SK-N-SH (cell line): ENCODE data around the gene CLEC11A. TPM values are rescaled to one million over a fixed set of nuclear protein-coding genes. Genes with fewer than 3 reads are reported as not detected.

Experiments
- CTCF ChIA-PET: fragments of 300-600, 350-600 bp; formaldehyde crosslinking; extraction: SDS; loops from one replicate; lab custom pipeline; 2021; lab: Yijun Ruan, JAX
- POLR2A ChIA-PET: fragments of 350-600 bp; sonication (Branson Sonifier 250); formaldehyde crosslinking; extraction: SDS; loops from one replicate; lab custom pipeline; 2020; ENCODE audit warnings: antibody characterized with exemption, inconsistent platforms; lab: Yijun Ruan, JAX
- DNase-seq: peaks from one replicate; pipeline ENCODE4 v3.0.0; 2012
- H2AFZ ChIP-seq: fragments of 200-600 bp; sonication (generic); 2 replicates; pipeline ENCODE4 v1.8.1; 2016; ENCODE audit warnings: antibody characterized with exemption, mild to moderate bottlenecking, low read depth
- H3F3A ChIP-seq: fragments of 200-600 bp; sonication (generic); replicated peaks from 2 replicates; pipeline ENCODE3; 2016; ENCODE audit warnings: antibody characterized with exemption, mild to moderate bottlenecking; ENCODE audit not compliant: insufficient read depth
- H3K27ac ChIP-seq, 2 experiments: fragments of 200-500 bp in 1 of 2; fragments of 200-600 bp in 1 of 2; sonication (Bioruptor generic) in 1 of 2; sonication (generic), shearing (Covaris generic) in 1 of 2; 2 replicates each; pipeline versions ENCODE4 v1.5.1 to v1.6.1; 2014 to 2016; ENCODE audit warnings: low read depth in 2 of 2, inconsistent platforms in 1 of 2, low read length in 1 of 2, mild to moderate bottlenecking in 1 of 2, mixed read lengths in 1 of 2
- H3K27me3 ChIP-seq: fragments of 200-600 bp; sonication (generic), shearing (Covaris generic); 2 replicates; pipeline ENCODE4 v1.6.1; 2016; ENCODE audit warnings: mixed run types; ENCODE audit not compliant: insufficient read depth
- H3K36me3 ChIP-seq, 2 experiments: fragments of 200-500 bp in 1 of 2; fragments of 200-600 bp in 1 of 2; sonication (Bioruptor generic) in 1 of 2; sonication (generic) in 1 of 2; replicated peaks in 1 of 2; 2 replicates each; pipeline versions ENCODE3 to v1.5.1; 2014 to 2016; ENCODE audit warnings: low read length in 1 of 2, mild to moderate bottlenecking in 1 of 2; ENCODE audit not compliant: insufficient read depth in 2 of 2, control insufficient read depth in 1 of 2
- H3K4me1 ChIP-seq, 2 experiments: fragments of 200-500 bp in 1 of 2; fragments of 200-600 bp in 1 of 2; sonication (Bioruptor generic) in 1 of 2; sonication (generic), shearing (Covaris generic) in 1 of 2; 2 replicates each; pipeline versions ENCODE4 v1.5.1 to v1.6.1; 2014 to 2016; ENCODE audit warnings: low read depth in 1 of 2, low read length in 1 of 2, mixed run types in 1 of 2; ENCODE audit not compliant: insufficient read depth in 2 of 2, control insufficient read depth in 1 of 2
- H3K4me2 ChIP-seq: fragments of 200-600 bp; sonication (generic), shearing (Covaris generic); 2 replicates; pipeline ENCODE4 v1.6.1; 2017; ENCODE audit warnings: mixed run types
- H3K4me3 ChIP-seq, 2 experiments: fragments of 200-500 bp in 1 of 2; fragments of 200-600 bp in 1 of 2; sonication (Bioruptor generic) in 1 of 2; sonication (generic), shearing (Covaris generic) in 1 of 2; 2 replicates each; pipeline versions ENCODE4 v1.5.1 to v1.8.1; 2014 to 2016; ENCODE audit warnings: low read depth in 2 of 2, inconsistent platforms in 1 of 2, low read length in 1 of 2, mild to moderate bottlenecking in 1 of 2, mixed read lengths in 1 of 2, moderate library complexity in 1 of 2
- H3K79me2 ChIP-seq: fragments of 200-600 bp; sonication (generic); 2 replicates; pipeline ENCODE4 v1.8.1; 2017; ENCODE audit warnings: mild to moderate bottlenecking; ENCODE audit not compliant: insufficient read depth
- H3K9ac ChIP-seq: fragments of 200-600 bp; sonication (generic); 2 replicates; pipeline ENCODE4 v1.6.1; 2017; ENCODE audit warnings: mixed run types
- H3K9me2 ChIP-seq: fragments of 200-600 bp; sonication (generic); 2 replicates; pipeline ENCODE4 v1.6.1; 2017; ENCODE audit warnings: mixed run types
- H3K9me3 ChIP-seq: fragments of 200-600 bp; sonication (generic); 2 replicates; pipeline ENCODE4 v1.6.1; 2017; ENCODE audit warnings: mixed run types, mild to moderate bottlenecking, moderate library complexity
- H4K20me1 ChIP-seq: fragments of 200-600 bp; sonication (generic); 2 replicates; pipeline ENCODE4 v1.6.1; 2017; ENCODE audit warnings: mild to moderate bottlenecking, mixed run types; ENCODE audit not compliant: insufficient read depth
- CHD2 ChIP-seq: fragments of 150-350 bp; IDR thresholded peaks from 2 replicates; pipeline ENCODE4 v1.6.1; 2018; ENCODE audit warnings: low read length; ENCODE audit not compliant: partially characterized antibody
- EZH2phosphoT487 ChIP-seq: fragments of 200-600 bp; sonication (generic); IDR thresholded peaks from 2 replicates; pipeline ENCODE4 v1.6.1; 2017; ENCODE audit warnings: low read depth, mixed run types, mild to moderate bottlenecking, antibody characterized with exemption, moderate library complexity, borderline replicate concordance
- GABPA ChIP-seq: IDR thresholded peaks from 2 replicates; pipeline ENCODE4 v1.4.0; 2012; ENCODE audit warnings: low read depth, mild to moderate bottlenecking
- IRF3 ChIP-seq: fragments of 150-350 bp; IDR thresholded peaks from 2 replicates; pipeline ENCODE4 v1.6.1; 2016; ENCODE audit warnings: mild to moderate bottlenecking, low read depth, low read length
- JUND ChIP-seq: IDR thresholded peaks from 2 replicates; pipeline ENCODE4 v1.4.0; 2012
- MAX ChIP-seq: IDR thresholded peaks from 2 replicates; pipeline ENCODE4 v1.4.0; 2012; ENCODE audit warnings: low read depth
- MXI1 ChIP-seq: IDR thresholded peaks from 2 replicates; pipeline ENCODE4 v1.6.1; 2012; ENCODE audit warnings: mild to moderate bottlenecking, low read depth, low read length, improper control_type of control experiment
- NFIC ChIP-seq: IDR thresholded peaks from 2 replicates; pipeline ENCODE4 v1.4.0; 2012; ENCODE audit warnings: borderline replicate concordance
- NRF1 ChIP-seq: IDR thresholded peaks from 2 replicates; pipeline ENCODE4 v1.6.1; 2012; ENCODE audit warnings: low read depth, mild to moderate bottlenecking, low read length
- PBX3 ChIP-seq: IDR thresholded peaks from 2 replicates; pipeline ENCODE4; 2012
- POLR2AphosphoS5 ChIP-seq: IDR thresholded peaks from 2 replicates; pipeline ENCODE4 v1.6.1; 2012; ENCODE audit warnings: low read depth, low read length
- RAD21 ChIP-seq: IDR thresholded peaks from 2 replicates; pipeline ENCODE4 v1.6.1; 2012; ENCODE audit warnings: mild to moderate bottlenecking, low read length
- RFX5 ChIP-seq: IDR thresholded peaks from 2 replicates; pipeline ENCODE4 v1.6.1; 2012; ENCODE audit warnings: mild to moderate bottlenecking, improper control_type of control experiment, low read length
- SIN3A ChIP-seq: IDR thresholded peaks from 2 replicates; pipeline ENCODE4 v1.6.1; 2012; ENCODE audit warnings: low read depth, mild to moderate bottlenecking, low read length, moderate library complexity, borderline replicate concordance
- TAF1 ChIP-seq: IDR thresholded peaks from 2 replicates; pipeline ENCODE4 v1.6.1; 2012; ENCODE audit warnings: low read depth, mild to moderate bottlenecking, low read length, moderate library complexity, borderline replicate concordance
- USF2 ChIP-seq: fragments of 150-350 bp; IDR thresholded peaks from 2 replicates; pipeline ENCODE4 v1.6.1; 2017; ENCODE audit warnings: antibody characterized with exemption, low read length, low read depth, borderline replicate concordance
- ZBTB33 ChIP-seq: IDR thresholded peaks from 2 replicates; pipeline ENCODE4 v1.4.0; 2012; ENCODE audit warnings: low read depth, borderline replicate concordance
- WGBS: methylation state at CpG from one replicate; pipeline ENCODE4 v1.1.6; 2017; ENCODE audit warnings: low lambda C conversion rate; 5-methylcytosine and 5-hydroxymethylcytosine counted together
- polyA plus RNA-seq, 3 experiments: library from polyadenylated mRNA; depleted of rRNA; stranded (reverse); fragments of >200 nt; gene quantifications; 2 replicates each; pipeline ENCODE4 v1.2.3, GENCODE V29; 2012

The CLEC11A gene
- polyA plus RNA-seq, 1 of the 3 experiments (the other 2 are of a cell fraction) = 4.4 TPM

GRCh38 chr19:50721441-50722137 lies 1.6 kb upstream of the CLEC11A start:
- CTCF ChIA-PET = interaction anchor here (0.7 to 6.4 kb wide), 6 partner anchors 12 to 165 kb away, joined by 3 to 113 read pairs (median 4); no protein-coding TSS in a partner anchor
- Histone ChIP-seq H2AFZ (no peak overlapping the region), H3K79me2 (peaks cover 10% of the 10 kb centered on the region), H3K9ac (no peak overlapping the region), H4K20me1 (no peaks in the 10 kb centered on the region), H3K4me3 (no peak overlapping the region), H3F3A (no peaks in the 10 kb centered on the region), H3K9me2 (no peaks in the 10 kb centered on the region), H3K27ac (no peak overlapping the region), H3K36me3 (no peaks in the 10 kb centered on the region), H3K9me3 (no peaks in the 10 kb centered on the region), H3K27me3 (no peaks in the 10 kb centered on the region), H3K4me2 (no peak overlapping the region), H3K4me1 (peaks cover 0 to 19% of the 10 kb centered on the region in 2 experiments; a peak in 1 of 4 replicates)
- WGBS = 79% methylated on average over 3 of the region's 10 CpGs
- POLR2A ChIA-PET = interaction anchor here (1.2 kb wide), 1 partner anchor 26 kb away, joined by 5 read pairs; no protein-coding TSS in a partner anchor
- DNase-seq = no peak
- TF ChIP-seq USF2 (no peak), NRF1 (no peak), NFIC (no peak), MXI1 (no peak), CHD2 (no peak), RFX5 (no peak), JUND (no peak), SIN3A (no peak), PBX3 (no peak), TAF1 (no peak), MAX (no peak), EZH2phosphoT487 (no peak), POLR2AphosphoS5 (no peak)

- CTCF ChIA-PET = interaction anchor here (0.7 to 6.4 kb wide), 5 partner anchors 17 to 394 kb away, joined by 3 to 113 read pairs (median 20); no protein-coding TSS in a partner anchor
- no peaks in the 10 kb centered on the region for H3K27me3 ChIP-seq
- H3K4me3 ChIP-seq = no peak overlapping the region
- no peak overlapping the region for H3K9ac ChIP-seq
- no peaks in the 10 kb centered on the region for H3F3A ChIP-seq
- no peaks in the 10 kb centered on the region for H3K36me3 ChIP-seq
- no peaks in the 10 kb centered on the region for H3K9me2 ChIP-seq
- no peak overlapping the region for H3K27ac ChIP-seq
- H4K20me1 ChIP-seq = no peaks in the 10 kb centered on the region
- DNase-seq = no peak
- no peak overlapping the region for H2AFZ ChIP-seq
- WGBS = 78% methylated on average over 10 of the region's 15 CpGs
- H3K4me2 ChIP-seq = no peak overlapping the region
- POLR2A ChIA-PET = no interaction called here
- H3K9me3 ChIP-seq = no peaks in the 10 kb centered on the region
- peaks cover 13% of the 10 kb centered on the region for H3K79me2 ChIP-seq
- peaks cover 0 to 19% of the 10 kb centered on the region in 2 experiments; a peak in 1 of 4 replicates for H3K4me1 ChIP-seq
- no peak for TF ChIP-seq GABPA
- no peak for TF ChIP-seq NFIC
- TF ChIP-seq IRF3 = no peak
- no peak for TF ChIP-seq RAD21
- no peak for TF ChIP-seq ZBTB33
These were observed 757 bp upstream of the CLEC11A start for GRCh38 chr19:50722201-50723013.
